Omental fat pad (tissue), 4 donors: ENCODE data around the gene RASGRP2. TPM values are rescaled to one million over a fixed set of nuclear protein-coding genes. Genes with fewer than 3 reads are reported as not detected.

ENCODE experiments used
- ATAC-seq: fragments of 150-250 bp; one replicate; pipeline ENCODE4 v1.9.1; 2016; ENCODE audit warnings: mild to moderate bottlenecking, moderate library complexity; ENCODE audit not compliant: low FRiP score
- DNase-seq: peaks from one replicate; pipeline ENCODE4 v3.0.0-alpha.2; 2019; ENCODE audit warnings: low spot score
- CTCF ChIP-seq, 3 donors: fragments of 450-650 bp; IDR thresholded peaks; one replicate each; pipeline ENCODE4 v1.5.1; 2016 to 2017; ENCODE audit warnings: antibody characterized with exemption in 3 of 3, mild to moderate bottlenecking in 3 of 3, moderate library complexity in 2 of 3
- total RNA-seq, 4 donors: library from RNA; depleted of rRNA; stranded (reverse); fragments of >200 nt; gene quantifications; one replicate each; pipeline ENCODE4 v1.1.0, GENCODE V29; 2016

The RASGRP2 gene
- total RNA-seq, 4 donors from 2014 or later: 9.3 to 53.1 (median 14.0) TPM

DNA sequence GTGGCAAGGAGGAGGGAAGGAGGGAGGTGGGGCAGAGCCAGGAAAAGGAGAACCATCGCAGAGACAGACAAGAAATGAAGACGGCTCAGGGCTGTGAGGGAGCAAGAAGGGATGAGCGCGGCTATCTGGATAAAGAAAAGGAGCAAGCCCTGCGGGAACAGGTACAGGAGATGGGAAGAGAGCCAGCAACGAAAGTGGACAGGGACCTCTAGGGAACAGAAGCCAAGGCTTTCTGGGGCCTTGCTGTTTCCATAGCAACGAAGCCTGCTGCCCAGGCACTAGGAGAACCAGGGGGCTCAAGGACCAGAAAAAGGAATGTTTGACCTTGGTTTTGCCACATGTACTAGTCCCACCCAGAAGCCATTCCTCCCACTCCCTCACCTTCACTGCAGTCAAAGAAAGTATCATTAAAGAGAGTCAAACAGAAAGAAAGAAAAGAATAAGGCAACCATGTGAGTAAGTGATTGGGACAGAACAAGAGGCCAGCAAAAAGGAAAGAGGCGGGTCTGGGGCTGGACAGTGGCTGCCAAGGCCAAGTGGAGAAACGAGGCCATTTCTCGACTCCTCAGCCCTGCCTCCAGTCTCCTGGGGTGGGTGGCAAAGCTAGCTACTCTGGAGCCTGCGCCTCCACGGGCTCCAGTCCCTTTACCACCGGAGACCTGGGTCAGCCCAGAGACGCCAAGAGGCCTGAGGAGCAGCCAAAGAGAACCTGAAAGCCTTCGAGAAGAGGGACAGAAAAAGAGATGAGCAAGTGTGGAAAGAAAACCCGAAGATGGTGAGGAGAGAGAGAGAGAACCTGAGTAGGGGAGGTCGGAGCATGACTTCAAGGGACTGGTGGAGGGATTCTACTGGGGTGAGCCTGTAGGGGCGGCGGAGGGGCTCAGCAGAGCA lies 56.1 kb downstream of the RASGRP2 start:
- ATAC-seq: no peak
- DNase-seq: no peak
- no peak for TF ChIP-seq CTCF (IDR thresholded peaks at IDR 0.05)

DNA sequence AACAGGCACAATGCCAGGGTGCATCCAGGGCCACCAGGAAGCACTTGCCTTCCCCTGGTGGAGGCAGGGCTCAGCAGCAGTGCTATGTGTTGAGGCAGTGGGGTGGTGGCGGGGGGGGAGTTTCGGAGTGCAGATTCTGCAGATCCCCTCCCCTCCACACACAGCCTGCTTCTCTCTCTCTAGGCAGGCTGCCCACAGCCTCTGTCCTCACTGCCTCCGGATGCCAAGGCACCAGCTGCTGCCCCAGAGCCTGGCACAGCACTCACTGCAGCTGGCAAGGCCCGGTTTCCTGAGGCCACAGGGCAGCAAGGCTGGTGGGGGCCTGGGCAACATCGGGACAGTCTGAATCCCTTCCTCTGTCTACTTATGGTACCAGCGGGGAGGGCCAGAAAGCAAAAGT lies 56.7 kb downstream of the RASGRP2 start:
- ATAC-seq (no peak), DNase-seq (no peak)
- TF ChIP-seq CTCF (IDR thresholded peaks at IDR 0.05): no peak

DNA sequence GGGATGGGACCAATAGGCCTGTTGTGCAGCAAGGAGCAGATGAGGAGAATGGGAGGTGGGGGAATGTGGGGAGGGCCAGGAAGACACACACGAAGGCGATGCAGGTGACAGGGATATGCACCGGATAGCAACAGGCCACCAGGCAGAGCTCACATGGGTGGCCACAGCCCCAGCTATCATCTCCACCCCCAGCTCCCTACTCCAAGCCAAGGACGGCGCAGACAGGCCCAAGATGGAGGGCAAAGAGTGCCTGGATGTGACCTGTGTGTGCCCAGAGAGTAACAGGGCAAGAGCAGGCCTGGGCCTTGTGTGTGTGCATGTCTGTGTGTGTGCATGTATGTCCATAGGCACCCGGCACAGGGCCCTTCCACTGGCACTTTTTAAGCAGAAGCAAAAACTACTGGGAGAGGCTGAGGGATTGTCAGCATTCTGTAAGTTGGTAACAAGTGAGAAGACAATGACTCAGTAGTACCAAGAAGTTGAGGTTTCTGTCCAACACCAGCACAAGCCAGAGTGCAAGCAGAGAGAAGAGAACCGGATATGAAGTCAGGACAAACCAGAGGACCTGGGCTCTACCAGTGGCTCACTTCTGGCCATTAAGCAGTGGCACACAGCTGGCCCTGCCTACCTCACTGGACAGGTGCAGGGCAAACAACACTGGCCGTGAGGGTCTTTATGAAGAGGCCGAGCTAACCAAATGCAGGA lies 57.3 kb downstream of the RASGRP2 start:
- TF ChIP-seq CTCF (IDR thresholded peaks at IDR 0.05): no peak
- no peak for DNase-seq
- no peak for ATAC-seq

DNA sequence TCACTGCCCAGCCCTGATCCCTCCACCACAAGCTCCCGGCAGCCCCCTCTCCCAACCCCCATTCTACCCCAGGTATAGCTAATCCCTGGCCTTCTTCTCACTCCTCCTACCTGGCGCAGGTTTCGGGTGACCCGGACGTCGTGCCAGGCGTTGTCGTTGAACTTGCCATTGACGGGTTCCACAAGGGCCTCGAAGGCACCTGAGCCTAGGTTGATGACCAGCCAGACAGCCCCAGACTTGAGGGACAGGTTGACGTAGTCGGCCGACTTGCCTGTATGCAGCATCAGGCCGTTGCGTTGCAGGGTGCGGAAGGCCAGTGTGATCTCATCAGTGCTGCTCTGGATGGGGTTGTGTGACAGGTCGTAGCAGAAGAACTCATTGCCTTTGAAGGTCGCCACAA lies 58.4 kb downstream of the RASGRP2 start:
- ATAC-seq: no peak
- DNase-seq: no peak
- no peak for TF ChIP-seq CTCF (IDR thresholded peaks at IDR 0.05)

- DNase-seq: no peak
- ATAC-seq: no peak
- TF ChIP-seq CTCF (IDR thresholded peaks at IDR 0.05): no peak
These were observed 59.6 kb downstream of the RASGRP2 start for GRCh38 chr11:64684357-64684756.

DNA sequence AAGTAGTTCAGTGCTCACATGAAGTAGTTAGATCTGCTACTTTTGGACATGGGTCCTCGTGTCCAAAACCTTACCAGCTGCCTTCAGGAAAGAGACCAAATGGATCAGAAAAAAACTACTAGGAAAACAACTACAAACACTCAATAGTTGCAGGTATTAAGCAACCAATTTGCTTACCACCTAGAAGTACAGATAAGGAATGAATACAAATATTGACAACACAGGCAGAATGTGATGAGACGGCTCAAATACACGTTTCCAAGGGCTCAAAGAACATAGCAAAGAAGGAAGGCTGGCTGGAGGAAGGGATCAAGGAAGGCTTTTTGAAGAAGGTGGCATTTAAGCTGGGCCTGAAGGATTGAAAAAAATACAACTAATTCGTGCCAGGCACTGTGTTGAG lies 62.8 kb downstream of the RASGRP2 start:
- ATAC-seq (no peak), DNase-seq (no peak)
- no peak for TF ChIP-seq CTCF (IDR thresholded peaks at IDR 0.05)
